Measurements from ENCODE around the gene OTOP2. TPM values are rescaled to one million over a fixed set of nuclear protein-coding genes. Genes with fewer than 3 reads are reported as not detected.
"Not testable (repeated sequence)": the region's sequence is repeated elsewhere in the genome, so short reads cannot be mapped to it uniquely, and the experiment has no call there.

Gene OTOP2
- total RNA-seq, 1 experiment from 2014 or later, result not detected

- Histone ChIP-seq H3K27ac (ENCODE audit: low read depth, low read length, poor library complexity, severe bottlenecking) (peak overlapping the region; percentile 21), H3K4me1 (ENCODE audit: insufficient read depth, low read length, poor library complexity, severe bottlenecking) (peaks cover 13% of the 10 kb centered on the region), H3K27me3 (replicated peaks; ENCODE audit: insufficient read depth, low read depth, low read length, poor library complexity) (no peaks in the 10 kb centered on the region), H3K36me3 (ENCODE audit: insufficient read depth, low read length, poor library complexity, severe bottlenecking) (no peaks in the 10 kb centered on the region), H3K4me3 (ENCODE audit: low read depth, low read length, poor library complexity, severe bottlenecking) (peak overlapping the region; percentile 52), H3K9me3 (ENCODE audit: low read depth, low read length, poor library complexity, severe bottlenecking) (no peaks in the 10 kb centered on the region)
- intact Hi-C loops (cut with micrococcal nuclease; ENCODE audit: unreplicated experiment), result no loop called here
- no TSS peak for BruUV-seq (replicated peaks)
- TF ChIP-seq EZH2 (IDR thresholded peaks at IDR 0.05; ENCODE audit: borderline replicate concordance, low read depth, low read length, poor library complexity, severe bottlenecking), result no peak
- TF ChIP-seq, protein P1, sequence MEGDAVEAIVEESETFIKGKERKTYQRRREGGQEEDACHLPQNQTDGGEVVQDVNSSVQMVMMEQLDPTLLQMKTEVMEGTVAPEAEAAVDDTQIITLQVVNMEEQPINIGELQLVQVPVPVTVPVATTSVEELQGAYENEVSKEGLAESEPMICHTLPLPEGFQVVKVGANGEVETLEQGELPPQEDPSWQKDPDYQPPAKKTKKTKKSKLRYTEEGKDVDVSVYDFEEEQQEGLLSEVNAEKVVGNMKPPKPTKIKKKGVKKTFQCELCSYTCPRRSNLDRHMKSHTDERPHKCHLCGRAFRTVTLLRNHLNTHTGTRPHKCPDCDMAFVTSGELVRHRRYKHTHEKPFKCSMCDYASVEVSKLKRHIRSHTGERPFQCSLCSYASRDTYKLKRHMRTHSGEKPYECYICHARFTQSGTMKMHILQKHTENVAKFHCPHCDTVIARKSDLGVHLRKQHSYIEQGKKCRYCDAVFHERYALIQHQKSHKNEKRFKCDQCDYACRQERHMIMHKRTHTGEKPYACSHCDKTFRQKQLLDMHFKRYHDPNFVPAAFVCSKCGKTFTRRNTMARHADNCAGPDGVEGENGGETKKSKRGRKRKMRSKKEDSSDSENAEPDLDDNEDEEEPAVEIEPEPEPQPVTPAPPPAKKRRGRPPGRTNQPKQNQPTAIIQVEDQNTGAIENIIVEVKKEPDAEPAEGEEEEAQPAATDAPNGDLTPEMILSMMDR (conservative IDR thresholded peaks at IDR 0.05; ENCODE audit: low read depth, low read length), result no peak
- ChIA-PET CTCF (no interaction called here), POLR2A (ENCODE audit: low non-redundant PET) (no interaction called here)
- DNase-seq (ENCODE audit: low spot score), result no peak
These were observed 57.4 kb downstream of the OTOP2 start for GRCh38 chr17:74981318-74981978.

GRCh38 chr17:74981979-74982662 is 58.0 kb downstream of the OTOP2 start:
- CTCF ChIA-PET, result no interaction called here
- BruUV-seq (replicated peaks), result no TSS peak
- DNase-seq (ENCODE audit: low spot score), result peak; percentile 85
- Histone ChIP-seq H3K36me3 (ENCODE audit: insufficient read depth, low read length, poor library complexity, severe bottlenecking) (no peaks in the 10 kb centered on the region), H3K9me3 (ENCODE audit: low read depth, low read length, poor library complexity, severe bottlenecking) (no peaks in the 10 kb centered on the region), H3K27me3 (replicated peaks; ENCODE audit: insufficient read depth, low read depth, low read length, poor library complexity) (no peaks in the 10 kb centered on the region), H3K27ac (ENCODE audit: low read depth, low read length, poor library complexity, severe bottlenecking) (peak overlapping the region; percentile 21), H3K4me1 (ENCODE audit: insufficient read depth, low read length, poor library complexity, severe bottlenecking) (peaks cover 13% of the 10 kb centered on the region), H3K4me3 (ENCODE audit: low read depth, low read length, poor library complexity, severe bottlenecking) (peak overlapping the region; percentile 52)
- no peak for TF ChIP-seq EZH2 (IDR thresholded peaks at IDR 0.05; ENCODE audit: borderline replicate concordance, low read depth, low read length, poor library complexity, severe bottlenecking)
- TF ChIP-seq, protein P1 (conservative IDR thresholded peaks at IDR 0.05; ENCODE audit: low read depth, low read length), result no peak
- intact Hi-C loops (cut with micrococcal nuclease; ENCODE audit: unreplicated experiment), result no loop called here
- POLR2A ChIA-PET (ENCODE audit: low non-redundant PET), result no interaction called here

DNA sequence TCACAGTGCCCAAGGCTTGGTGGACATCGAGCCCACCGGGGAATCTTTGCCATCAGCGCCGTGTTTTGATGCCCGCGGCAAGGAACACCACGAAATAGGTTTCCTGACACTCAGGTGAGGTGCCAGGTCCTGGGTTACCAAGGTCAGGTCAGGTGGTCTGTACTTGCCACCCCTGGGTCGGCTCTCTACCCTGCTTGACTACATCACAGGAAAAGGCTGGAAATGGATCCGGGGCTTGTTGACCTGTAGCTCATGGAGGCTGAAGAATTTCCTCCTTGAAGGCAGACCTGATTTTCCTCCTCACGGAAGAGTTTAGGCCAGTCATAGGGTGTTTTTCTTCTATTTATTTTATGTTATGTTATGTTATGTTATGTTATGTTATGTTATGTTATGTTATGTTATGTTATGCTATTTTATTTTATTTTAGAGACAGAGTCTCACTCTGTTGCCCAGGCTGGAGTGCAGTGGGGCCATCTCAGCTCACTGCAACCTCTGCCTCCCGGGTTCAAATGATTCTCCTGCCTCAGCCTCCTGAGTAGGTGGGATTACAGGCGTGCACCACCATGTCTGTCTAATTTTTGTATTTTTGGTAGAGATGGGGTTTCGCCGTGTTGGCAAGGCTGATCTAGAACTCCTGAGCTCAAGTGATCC is 58.7 kb downstream of the OTOP2 start:
- Histone ChIP-seq H3K4me1 (ENCODE audit: insufficient read depth, low read length, poor library complexity, severe bottlenecking) (peaks cover 13% of the 10 kb centered on the region), H3K27ac (ENCODE audit: low read depth, low read length, poor library complexity, severe bottlenecking) (peak overlapping the region; percentile 21), H3K4me3 (ENCODE audit: low read depth, low read length, poor library complexity, severe bottlenecking) (peak overlapping the region; percentile 52)
- intact Hi-C loops (cut with micrococcal nuclease; ENCODE audit: unreplicated experiment); H3K9me3 ChIP-seq (ENCODE audit: low read depth, low read length, poor library complexity, severe bottlenecking); BruUV-seq (replicated peaks); CTCF ChIA-PET; DNase-seq (ENCODE audit: low spot score); POLR2A ChIA-PET (ENCODE audit: low non-redundant PET); H3K36me3 ChIP-seq (ENCODE audit: insufficient read depth, low read length, poor library complexity, severe bottlenecking); H3K27me3 ChIP-seq (replicated peaks; ENCODE audit: insufficient read depth, low read depth, low read length, poor library complexity): not testable (repeated sequence)

Other genes starting within 250 kb of the OTOP2 start
- gene CD300LF, start 211.3 kb upstream of the OTOP2 start, total RNA-seq (2021), result not detected in 2 replicates
- gene RAB37, start 187.0 kb upstream of the OTOP2 start, total RNA-seq (2021), result not detected in 2 replicates
- gene NHERF1, start 175.6 kb upstream of the OTOP2 start, total RNA-seq (2021), result 33.8 and 47.9 TPM in 2 replicates
- 55.6 and 60.6 TPM in 2 replicates for gene NAT9, start 147.9 kb upstream of the OTOP2 start, total RNA-seq (2021)
- 0.09 and 0.24 TPM in 2 replicates for gene GRIN2C, start 64.4 kb upstream of the OTOP2 start, total RNA-seq (2021)
- 17.8 and 22.3 TPM in 2 replicates for gene FDXR, start 51.3 kb upstream of the OTOP2 start, total RNA-seq (2021)
- not detected in 2 replicates for gene FADS6, start 30.6 kb upstream of the OTOP2 start, total RNA-seq (2021)
- gene USH1G, start 1.0 kb upstream of the OTOP2 start, total RNA-seq (2021), result not detected in 2 replicates
- gene OTOP3, start 11.6 kb downstream of the OTOP2 start, total RNA-seq (2021), result not detected in 2 replicates
- gene HID1, start 48.5 kb downstream of the OTOP2 start, total RNA-seq (2021), result 1.2 and 2.9 TPM in 2 replicates
- 5.8 and 7.6 TPM in 2 replicates for gene CDR2L, start 63.4 kb downstream of the OTOP2 start, total RNA-seq (2021)
- 59.9 and 61.4 TPM in 2 replicates for gene MRPL58, start 88.4 kb downstream of the OTOP2 start, total RNA-seq (2021)
- 291 and 311 TPM in 2 replicates for gene ATP5PD, start 122.7 kb downstream of the OTOP2 start, total RNA-seq (2021)
- 25.6 and 25.7 TPM in 2 replicates for gene KCTD2, start 123.0 kb downstream of the OTOP2 start, total RNA-seq (2021)
- gene SLC16A5, start 163.7 kb downstream of the OTOP2 start, total RNA-seq (2021), result 0.80 and 3.1 TPM in 2 replicates
- gene ARMC7, start 185.7 kb downstream of the OTOP2 start, total RNA-seq (2021), result 11.8 and 12.3 TPM in 2 replicates
- 43.3 and 50.0 TPM in 2 replicates for gene NT5C, start 207.5 kb downstream of the OTOP2 start, total RNA-seq (2021)
- gene JPT1, start 230.2 kb downstream of the OTOP2 start, total RNA-seq (2021), result 493 and 526 TPM in 2 replicates

Data from A673 (cell line).